SKM-1 (cell line): ENCODE data around the gene TTC3.
"Not testable (repeated sequence)": the region's sequence is repeated elsewhere in the genome, so short reads cannot be mapped to it uniquely, and the experiment has no call there.

Experiments used
- DNase-seq: peaks from one replicate; lab custom pipeline; 2025; ENCODE audit not compliant: unreplicated experiment; lab: John Stamatoyannopoulos, UW

TTC3 gene

GRCh38 chr21:37072988-37073416 lies at the start of gene TTC3, which contains the start of gene PIGP:
Gene TTC3, plus strand, starts transcription at chr21:37073254. Its CDS starts 14,004 bp downstream, at chr21:37087258.
Gene PIGP, minus strand, starts transcription at chr21:37073071. Its CDS starts 556 bp downstream, at chr21:37072515.
- peak; percentile 92 for DNase-seq

- no peak for DNase-seq
These were observed 46.6 kb upstream of the TTC3 start for GRCh38 chr21:37026499-37026898.

GRCh38 chr21:37028570-37028969 lies 44.5 kb upstream of the TTC3 start:
- DNase-seq = no peak

GRCh38 chr21:37030864-37031263 lies 42.2 kb upstream of the TTC3 start:
- DNase-seq = no peak

GRCh38 chr21:37032293-37032692 lies 40.8 kb upstream of the TTC3 start:
- no peak for DNase-seq

GRCh38 chr21:37032877-37033471 lies 40.1 kb upstream of the TTC3 start:
- DNase-seq = no peak

- DNase-seq = not testable (repeated sequence)
These were observed 38.7 kb upstream of the TTC3 start for GRCh38 chr21:37034394-37034793.

GRCh38 chr21:37036177-37036576 lies 36.9 kb upstream of the TTC3 start:
- no peak for DNase-seq

- DNase-seq = no peak
These were observed 33.5 kb upstream of the TTC3 start for GRCh38 chr21:37039411-37040075.

- no peak for DNase-seq
These were observed 32.8 kb upstream of the TTC3 start for GRCh38 chr21:37040212-37040611.

- DNase-seq = no peak
These were observed 31.3 kb upstream of the TTC3 start for GRCh38 chr21:37041706-37042271.

- DNase-seq = no peak
These were observed 29.2 kb upstream of the TTC3 start for GRCh38 chr21:37043818-37044217.

GRCh38 chr21:37044643-37045042 lies 28.4 kb upstream of the TTC3 start:
- no peak for DNase-seq

- peak; percentile 63 for DNase-seq
These were observed 27.9 kb upstream of the TTC3 start for GRCh38 chr21:37045149-37045548.

GRCh38 chr21:37045556-37045955 lies 27.5 kb upstream of the TTC3 start:
- DNase-seq = no peak

- no peak for DNase-seq
These were observed 26.0 kb upstream of the TTC3 start for GRCh38 chr21:37047079-37047478.

- not testable (repeated sequence) for DNase-seq
These were observed 23.3 kb upstream of the TTC3 start for GRCh38 chr21:37049741-37050140.

GRCh38 chr21:37055271-37055855 lies 17.7 kb upstream of the TTC3 start:
- DNase-seq = no peak

GRCh38 chr21:37057614-37058013 lies 15.4 kb upstream of the TTC3 start:
- DNase-seq = no peak

GRCh38 chr21:37058261-37058660 lies 14.8 kb upstream of the TTC3 start:
- no peak for DNase-seq

GRCh38 chr21:37059181-37059580 lies 13.9 kb upstream of the TTC3 start:
- no peak for DNase-seq

- DNase-seq = no peak
These were observed 12.8 kb upstream of the TTC3 start for GRCh38 chr21:37060296-37060695.
